OCI-LY3 (cell line): ENCODE results near the gene MIEF2.

Experiments used
- CTCF ChIP-seq: fragments of 200-600, 300-600 bp; sonication (generic); IDR thresholded peaks from 2 replicates; pipeline ENCODE4 v1.5.1; 2014; ENCODE audit warnings: antibody characterized with exemption, low read length, low read depth
- EZH2phosphoT487 ChIP-seq: fragments of 200-600 bp; shearing (Covaris generic); IDR thresholded peaks from 2 replicates; pipeline ENCODE4 v1.6.1; 2018; ENCODE audit warnings: antibody characterized with exemption, mixed run types, low read depth

- no peak for TF ChIP-seq CTCF
- TF ChIP-seq EZH2phosphoT487: no peak
These were observed 31.5 kb downstream of the MIEF2 start for GRCh38 chr17:18291718-18292540.
